SK-N-MC (cell line): Measurements from ENCODE around the gene GSTCD.

Source experiments
- EZH2 ChIP-seq: fragments of 200-600 bp; sonication (generic); IDR thresholded peaks from one replicate; pipeline ENCODE4 v1.6.1; 2017; ENCODE audit warnings: antibody characterized with exemption
- FOXP2 ChIP-seq: optimal IDR thresholded peaks from 2 replicates; pipeline ENCODE3; 2011; ENCODE audit warnings: mild to moderate bottlenecking, moderate library complexity; ENCODE audit not compliant: insufficient read depth; ENCODE audit errors: extremely low read length, control extremely low read depth
- POLR2AphosphoS5 ChIP-seq: IDR thresholded peaks from 2 replicates; pipeline ENCODE4 v1.6.1; 2012; ENCODE audit warnings: mild to moderate bottlenecking, low read depth, low read length, borderline replicate concordance

- no peak for TF ChIP-seq POLR2AphosphoS5
- TF ChIP-seq EZH2 = no peak
- TF ChIP-seq FOXP2 = no peak
These were observed 37.9 kb upstream of the GSTCD start for GRCh38 chr4:105670684-105671083.
